SK-N-SH (cell line): ENCODE results near the gene TAGLN2. TPM values are rescaled to one million over a fixed set of nuclear protein-coding genes. Genes with fewer than 3 reads are reported as not detected.

ENCODE experiments used
- CTCF ChIA-PET: fragments of 300-600, 350-600 bp; formaldehyde crosslinking; extraction: SDS; loops from one replicate; lab custom pipeline; 2021; lab: Yijun Ruan, JAX
- POLR2A ChIA-PET: fragments of 350-600 bp; sonication (Branson Sonifier 250); formaldehyde crosslinking; extraction: SDS; loops from one replicate; lab custom pipeline; 2020; ENCODE audit warnings: antibody characterized with exemption, inconsistent platforms; lab: Yijun Ruan, JAX
- DNase-seq: peaks from one replicate; pipeline ENCODE4 v3.0.0; 2012
- H2AFZ ChIP-seq: fragments of 200-600 bp; sonication (generic); 2 replicates; pipeline ENCODE4 v1.8.1; 2016; ENCODE audit warnings: antibody characterized with exemption, mild to moderate bottlenecking, low read depth
- H3F3A ChIP-seq: fragments of 200-600 bp; sonication (generic); replicated peaks from 2 replicates; pipeline ENCODE3; 2016; ENCODE audit warnings: antibody characterized with exemption, mild to moderate bottlenecking; ENCODE audit not compliant: insufficient read depth
- H3K27ac ChIP-seq, 2 experiments: fragments of 200-500 bp in 1 of 2; fragments of 200-600 bp in 1 of 2; sonication (Bioruptor generic) in 1 of 2; sonication (generic), shearing (Covaris generic) in 1 of 2; 2 replicates each; pipeline versions ENCODE4 v1.5.1 to v1.6.1; 2014 to 2016; ENCODE audit warnings: low read depth in 2 of 2, inconsistent platforms in 1 of 2, low read length in 1 of 2, mild to moderate bottlenecking in 1 of 2, mixed read lengths in 1 of 2
- H3K27me3 ChIP-seq: fragments of 200-600 bp; sonication (generic), shearing (Covaris generic); 2 replicates; pipeline ENCODE4 v1.6.1; 2016; ENCODE audit warnings: mixed run types; ENCODE audit not compliant: insufficient read depth
- H3K36me3 ChIP-seq, 2 experiments: fragments of 200-500 bp in 1 of 2; fragments of 200-600 bp in 1 of 2; sonication (Bioruptor generic) in 1 of 2; sonication (generic) in 1 of 2; replicated peaks in 1 of 2; 2 replicates each; pipeline versions ENCODE3 to v1.5.1; 2014 to 2016; ENCODE audit warnings: low read length in 1 of 2, mild to moderate bottlenecking in 1 of 2; ENCODE audit not compliant: insufficient read depth in 2 of 2, control insufficient read depth in 1 of 2
- H3K4me1 ChIP-seq, 2 experiments: fragments of 200-500 bp in 1 of 2; fragments of 200-600 bp in 1 of 2; sonication (Bioruptor generic) in 1 of 2; sonication (generic), shearing (Covaris generic) in 1 of 2; 2 replicates each; pipeline versions ENCODE4 v1.5.1 to v1.6.1; 2014 to 2016; ENCODE audit warnings: low read depth in 1 of 2, low read length in 1 of 2, mixed run types in 1 of 2; ENCODE audit not compliant: insufficient read depth in 2 of 2, control insufficient read depth in 1 of 2
- H3K4me2 ChIP-seq: fragments of 200-600 bp; sonication (generic), shearing (Covaris generic); 2 replicates; pipeline ENCODE4 v1.6.1; 2017; ENCODE audit warnings: mixed run types
- H3K4me3 ChIP-seq, 2 experiments: fragments of 200-500 bp in 1 of 2; fragments of 200-600 bp in 1 of 2; sonication (Bioruptor generic) in 1 of 2; sonication (generic), shearing (Covaris generic) in 1 of 2; 2 replicates each; pipeline versions ENCODE4 v1.5.1 to v1.8.1; 2014 to 2016; ENCODE audit warnings: low read depth in 2 of 2, inconsistent platforms in 1 of 2, low read length in 1 of 2, mild to moderate bottlenecking in 1 of 2, mixed read lengths in 1 of 2, moderate library complexity in 1 of 2
- H3K79me2 ChIP-seq: fragments of 200-600 bp; sonication (generic); 2 replicates; pipeline ENCODE4 v1.8.1; 2017; ENCODE audit warnings: mild to moderate bottlenecking; ENCODE audit not compliant: insufficient read depth
- H3K9ac ChIP-seq: fragments of 200-600 bp; sonication (generic); 2 replicates; pipeline ENCODE4 v1.6.1; 2017; ENCODE audit warnings: mixed run types
- H3K9me2 ChIP-seq: fragments of 200-600 bp; sonication (generic); 2 replicates; pipeline ENCODE4 v1.6.1; 2017; ENCODE audit warnings: mixed run types
- H3K9me3 ChIP-seq: fragments of 200-600 bp; sonication (generic); 2 replicates; pipeline ENCODE4 v1.6.1; 2017; ENCODE audit warnings: mixed run types, mild to moderate bottlenecking, moderate library complexity
- H4K20me1 ChIP-seq: fragments of 200-600 bp; sonication (generic); 2 replicates; pipeline ENCODE4 v1.6.1; 2017; ENCODE audit warnings: mild to moderate bottlenecking, mixed run types; ENCODE audit not compliant: insufficient read depth
- CHD2 ChIP-seq: fragments of 150-350 bp; IDR thresholded peaks from 2 replicates; pipeline ENCODE4 v1.6.1; 2018; ENCODE audit warnings: low read length; ENCODE audit not compliant: partially characterized antibody
- CTCF ChIP-seq: fragments of 200-600 bp; sonication (generic); IDR thresholded peaks from 2 replicates; pipeline ENCODE4 v1.6.1; 2017; ENCODE audit warnings: antibody characterized with exemption, mild to moderate bottlenecking, moderate library complexity
- ELF1 ChIP-seq: IDR thresholded peaks from 2 replicates; pipeline ENCODE4 v1.4.0; 2012
- EP300 ChIP-seq, 2 experiments: IDR thresholded peaks; 2 replicates each; pipeline versions ENCODE4 v1.4.0 to v1.6.1; 2012; ENCODE audit warnings: borderline replicate concordance in 1 of 2, low read depth in 1 of 2, low read length in 1 of 2
- EZH2phosphoT487 ChIP-seq: fragments of 200-600 bp; sonication (generic); IDR thresholded peaks from 2 replicates; pipeline ENCODE4 v1.6.1; 2017; ENCODE audit warnings: low read depth, mixed run types, mild to moderate bottlenecking, antibody characterized with exemption, moderate library complexity, borderline replicate concordance
- FOXJ3 ChIP-seq: sonication (generic); formaldehyde crosslinking; IDR thresholded peaks from 2 replicates; pipeline ENCODE4 v1.5.1; 2020; ENCODE audit warnings: mild to moderate bottlenecking, missing genetic modification reagents
- FOXM1 ChIP-seq: IDR thresholded peaks from 2 replicates; pipeline ENCODE4 v1.4.0; 2012; ENCODE audit warnings: low read depth, mild to moderate bottlenecking
- GATA2 ChIP-seq: sonication (generic); formaldehyde crosslinking; IDR thresholded peaks from 2 replicates; pipeline ENCODE4 v1.5.0; 2020; ENCODE audit warnings: mild to moderate bottlenecking, missing genetic modification reagents
- JUND ChIP-seq: IDR thresholded peaks from 2 replicates; pipeline ENCODE4 v1.4.0; 2012
- MEF2A ChIP-seq: IDR thresholded peaks from 2 replicates; pipeline ENCODE4 v1.4.0; 2012; ENCODE audit warnings: low read depth, borderline replicate concordance
- MXI1 ChIP-seq: IDR thresholded peaks from 2 replicates; pipeline ENCODE4 v1.6.1; 2012; ENCODE audit warnings: mild to moderate bottlenecking, low read depth, low read length, improper control_type of control experiment
- NFIC ChIP-seq: IDR thresholded peaks from 2 replicates; pipeline ENCODE4 v1.4.0; 2012; ENCODE audit warnings: borderline replicate concordance
- NRF1 ChIP-seq: IDR thresholded peaks from 2 replicates; pipeline ENCODE4 v1.6.1; 2012; ENCODE audit warnings: low read depth, mild to moderate bottlenecking, low read length
- POLR2AphosphoS5 ChIP-seq: IDR thresholded peaks from 2 replicates; pipeline ENCODE4 v1.6.1; 2012; ENCODE audit warnings: low read depth, low read length
- RXRA ChIP-seq: IDR thresholded peaks from 2 replicates; pipeline ENCODE4 v1.4.0; 2012; ENCODE audit warnings: low read depth, mild to moderate bottlenecking, borderline replicate concordance
- SIN3A ChIP-seq: IDR thresholded peaks from 2 replicates; pipeline ENCODE4 v1.6.1; 2012; ENCODE audit warnings: low read depth, mild to moderate bottlenecking, low read length, moderate library complexity, borderline replicate concordance
- YY1 ChIP-seq: IDR thresholded peaks from 2 replicates; pipeline ENCODE4 v1.4.0; 2012; ENCODE audit warnings: low read depth, mild to moderate bottlenecking
- ZBTB33 ChIP-seq: IDR thresholded peaks from 2 replicates; pipeline ENCODE4 v1.4.0; 2012; ENCODE audit warnings: low read depth, borderline replicate concordance
- WGBS: methylation state at CpG from one replicate; pipeline ENCODE4 v1.1.6; 2017; ENCODE audit warnings: low lambda C conversion rate; 5-methylcytosine and 5-hydroxymethylcytosine counted together
- polyA plus RNA-seq, 3 experiments: library from polyadenylated mRNA; depleted of rRNA; stranded (reverse); fragments of >200 nt; gene quantifications; 2 replicates each; pipeline ENCODE4 v1.2.3, GENCODE V29; 2012
- TF ChIP-seq, protein P1 (sequence below): IDR thresholded peaks from 2 replicates; pipeline ENCODE4 v1.4.0; 2012; ENCODE audit warnings: low read depth
- TF ChIP-seq, protein P2 (sequence below): fragments of 150-350 bp; IDR thresholded peaks from 2 replicates; pipeline ENCODE4 v1.6.1; 2017; ENCODE audit warnings: antibody characterized with exemption, low read length, low read depth, borderline replicate concordance

TAGLN2 gene
- polyA plus RNA-seq, 1 of the 3 experiments (the other 2 are of a cell fraction) = 646 TPM

- no peaks in the 10 kb centered on the region for H3K4me1 ChIP-seq
- H3K27ac ChIP-seq = no peak overlapping the region
- POLR2A ChIA-PET = interaction anchor here (0.5 to 0.6 kb wide), 2 partner anchors 12 to 61 kb away, joined by 3 read pairs; no protein-coding TSS in a partner anchor
- no peaks in the 10 kb centered on the region for H3K36me3 ChIP-seq
- H3K79me2 ChIP-seq = no peaks in the 10 kb centered on the region
- H3K9me2 ChIP-seq = no peaks in the 10 kb centered on the region
- TF ChIP-seq RXRA (no peak), FOXM1 (no peak), EP300 (IDR thresholded peaks at IDR 0.05; ENCODE audit: borderline replicate concordance in 1 of 2, low read depth in 1 of 2, low read length in 1 of 2) (no peak), MEF2A (no peak), MXI1 (no peak), FOXJ3 (CRISPR knock-in tag) (no peak), YY1 (no peak), CTCF (no peak), GATA2 (CRISPR knock-in tag) (no peak), POLR2AphosphoS5 (no peak), SIN3A (no peak), NFIC (no peak), ELF1 (no peak), EZH2phosphoT487 (no peak), NRF1 (no peak), ZBTB33 (no peak), CHD2 (no peak), JUND (no peak)
- TF ChIP-seq, protein P1, sequence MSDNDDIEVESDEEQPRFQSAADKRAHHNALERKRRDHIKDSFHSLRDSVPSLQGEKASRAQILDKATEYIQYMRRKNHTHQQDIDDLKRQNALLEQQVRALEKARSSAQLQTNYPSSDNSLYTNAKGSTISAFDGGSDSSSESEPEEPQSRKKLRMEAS = no peak
- TF ChIP-seq, protein P2, sequence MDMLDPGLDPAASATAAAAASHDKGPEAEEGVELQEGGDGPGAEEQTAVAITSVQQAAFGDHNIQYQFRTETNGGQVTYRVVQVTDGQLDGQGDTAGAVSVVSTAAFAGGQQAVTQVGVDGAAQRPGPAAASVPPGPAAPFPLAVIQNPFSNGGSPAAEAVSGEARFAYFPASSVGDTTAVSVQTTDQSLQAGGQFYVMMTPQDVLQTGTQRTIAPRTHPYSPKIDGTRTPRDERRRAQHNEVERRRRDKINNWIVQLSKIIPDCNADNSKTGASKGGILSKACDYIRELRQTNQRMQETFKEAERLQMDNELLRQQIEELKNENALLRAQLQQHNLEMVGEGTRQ = no peak
- no peak overlapping the region for H3K4me3 ChIP-seq
- DNase-seq = no peak
- WGBS = 33% methylated on average over 2 of the region's 2 CpGs
- no peak overlapping the region for H3K4me2 ChIP-seq
- H3K9ac ChIP-seq = no peak overlapping the region
- H3K27me3 ChIP-seq = peaks cover 17% of the 10 kb centered on the region; the same call in 1 of the 2 replicates
- H2AFZ ChIP-seq = no peak overlapping the region
- no peaks in the 10 kb centered on the region for H3F3A ChIP-seq
- CTCF ChIA-PET = interaction anchor here (1.1 to 2.7 kb wide), 3 partner anchors 19 to 42 kb away, joined by 4 to 12 read pairs (median 8); partner anchors contain the start of gene IGSF9
- no peaks in the 10 kb centered on the region for H4K20me1 ChIP-seq
- H3K9me3 ChIP-seq = no peaks in the 10 kb centered on the region
These were observed 40.0 kb upstream of the TAGLN2 start for GRCh38 chr1:159965263-159965662.
